Activated naive CD8-positive, alpha-beta T cell treated with anti-CD3 and anti-CD28 coated beads, Interleukin-2, amount 50 U/mL, for 24 hours (primary cell): Measurements from ENCODE around the gene KRTAP4-2.
"Not testable (repeated sequence)": the region's sequence is repeated elsewhere in the genome, so short reads cannot be mapped to it uniquely, and the experiment has no call there.

Source experiments
- ATAC-seq: fragments of 150-1000 bp; cut with Tn5 transposase; one replicate; pipeline ENCODE4 v1.10.0; 2021
- DNase-seq: peaks from one replicate; pipeline ENCODE4 v3.0.0; 2021
- H3K27ac Mint-ChIP-seq: one replicate; pipeline ENCODE4 v1.8.0; 2021; ENCODE audit warnings: mild to moderate bottlenecking, mixed read lengths
- H3K27me3 Mint-ChIP-seq: one replicate; pipeline ENCODE4 v1.8.0; 2021; ENCODE audit warnings: mixed read lengths
- H3K36me3 Mint-ChIP-seq: one replicate; pipeline ENCODE4 v1.8.0; 2021; ENCODE audit warnings: low read depth, mixed read lengths
- H3K4me1 Mint-ChIP-seq: one replicate; pipeline ENCODE4 v1.8.0; 2021; ENCODE audit warnings: mixed read lengths
- H3K4me3 Mint-ChIP-seq: one replicate; pipeline ENCODE4 v1.8.0; 2021; ENCODE audit warnings: mild to moderate bottlenecking, moderate library complexity, mixed read lengths
- H3K9me3 Mint-ChIP-seq: one replicate; pipeline ENCODE4 v1.8.0; 2021; ENCODE audit warnings: mixed read lengths

The KRTAP4-2 gene

DNA sequence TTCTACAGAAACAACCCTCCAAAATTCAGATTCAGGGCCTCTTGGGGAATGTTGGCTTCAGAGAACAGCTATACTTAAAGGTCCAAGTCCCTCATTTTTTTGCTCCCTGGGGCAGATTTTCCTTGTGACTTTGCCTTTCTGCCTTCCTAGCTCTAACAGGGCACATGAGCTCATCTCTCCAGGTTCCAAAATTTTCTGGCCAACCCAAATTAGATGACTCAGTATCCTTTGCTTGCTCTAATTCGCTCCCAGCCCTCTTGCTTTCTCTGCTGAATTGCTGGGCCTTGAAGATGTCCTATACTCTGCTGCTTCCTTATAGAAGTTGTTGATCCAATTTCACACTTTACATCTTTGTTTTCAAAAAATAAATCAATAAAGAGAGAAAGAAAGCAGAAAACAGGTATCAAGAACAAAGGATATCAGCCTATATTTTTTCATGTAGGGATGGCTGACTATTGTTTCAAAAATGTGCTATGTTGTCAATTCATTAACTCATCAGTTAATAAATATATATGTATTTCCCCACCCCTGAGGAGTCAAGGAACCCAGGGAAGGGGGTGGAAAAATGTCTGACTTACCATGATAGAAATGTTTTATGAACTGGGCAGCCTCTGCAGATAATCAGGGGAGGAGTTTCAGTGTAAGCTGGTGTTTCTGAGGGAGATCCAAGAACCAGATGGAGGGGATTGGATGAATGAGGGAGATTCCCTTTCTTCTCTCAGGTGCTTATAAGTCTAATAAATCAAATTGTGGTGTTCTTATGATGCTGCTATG is 1.0 kb upstream of the KRTAP4-2 start:
- ATAC-seq (no peak), DNase-seq (no peak)
- Mint-ChIP-seq H3K9me3 (no peaks in the 10 kb centered on the region), H3K4me3 (no peak overlapping the region), H3K36me3 (no peaks in the 10 kb centered on the region), H3K4me1 (peaks cover 17% of the 10 kb centered on the region), H3K27ac (no peak overlapping the region), H3K27me3 (no peaks in the 10 kb centered on the region)

DNA sequence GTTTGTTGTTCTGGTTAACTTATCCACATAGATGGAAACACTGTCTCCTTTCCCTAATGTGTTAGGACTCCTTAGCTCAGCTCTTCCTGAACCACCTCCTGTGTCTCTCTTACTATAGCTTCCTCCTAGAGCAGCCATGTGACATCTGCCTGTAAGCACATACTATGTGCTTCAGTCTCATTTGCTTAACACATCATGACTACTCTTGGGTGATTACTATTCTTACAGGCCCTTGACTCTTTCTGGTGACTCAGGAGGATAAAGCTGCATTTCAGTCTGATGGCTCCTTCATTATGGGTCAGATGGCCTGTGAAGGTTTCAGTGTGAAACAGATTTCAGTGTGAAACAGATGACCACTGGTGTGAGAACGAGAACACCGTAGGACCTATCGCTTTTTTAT is 320 bp upstream of the KRTAP4-2 start:
- Mint-ChIP-seq H3K27ac (no peak overlapping the region), H3K4me3 (no peak overlapping the region), H3K27me3 (no peaks in the 10 kb centered on the region), H3K36me3 (no peaks in the 10 kb centered on the region), H3K9me3 (no peaks in the 10 kb centered on the region), H3K4me1 (peaks cover 19% of the 10 kb centered on the region)
- DNase-seq (no peak), ATAC-seq (no peak)

DNA sequence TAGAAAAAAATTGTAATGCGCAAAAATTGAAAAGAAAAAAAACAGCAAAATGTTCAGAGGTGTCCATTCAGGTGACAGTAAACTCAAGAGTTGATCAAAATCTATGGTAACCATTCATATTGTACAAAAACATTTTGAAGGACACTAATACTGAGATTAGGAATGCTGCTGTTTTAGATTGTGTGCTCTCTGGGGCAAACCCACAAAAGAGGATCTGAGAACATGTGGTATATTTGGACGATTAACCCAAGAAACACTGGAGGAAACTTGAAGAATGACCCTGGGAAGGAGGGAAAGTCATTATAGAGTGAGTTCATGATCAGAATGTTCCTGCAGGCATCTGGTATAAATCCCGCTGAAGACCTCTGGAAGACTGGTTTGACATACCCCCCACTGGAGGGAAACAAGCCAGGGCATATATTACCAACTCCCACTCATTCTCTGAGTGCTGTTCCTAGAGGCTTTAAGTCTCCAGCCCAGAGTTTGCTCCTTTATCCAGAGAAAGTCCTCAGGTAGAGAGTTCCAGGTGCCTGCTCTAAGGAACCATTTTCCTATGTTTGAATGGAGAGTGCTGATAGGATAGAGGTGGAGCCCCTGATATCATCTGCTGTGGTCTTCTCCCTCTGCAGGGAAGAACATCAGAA is 1.2 kb downstream of the KRTAP4-2 start:
- peaks cover 19% of the 10 kb centered on the region for H3K4me1 Mint-ChIP-seq
- DNase-seq (no peak), ATAC-seq (no peak)
- no peaks in the 10 kb centered on the region for H3K27me3 Mint-ChIP-seq
- H3K4me3 Mint-ChIP-seq, result no peak overlapping the region
- no peaks in the 10 kb centered on the region for H3K9me3 Mint-ChIP-seq
- H3K27ac Mint-ChIP-seq, result no peak overlapping the region
- H3K36me3 Mint-ChIP-seq, result no peaks in the 10 kb centered on the region

DNA sequence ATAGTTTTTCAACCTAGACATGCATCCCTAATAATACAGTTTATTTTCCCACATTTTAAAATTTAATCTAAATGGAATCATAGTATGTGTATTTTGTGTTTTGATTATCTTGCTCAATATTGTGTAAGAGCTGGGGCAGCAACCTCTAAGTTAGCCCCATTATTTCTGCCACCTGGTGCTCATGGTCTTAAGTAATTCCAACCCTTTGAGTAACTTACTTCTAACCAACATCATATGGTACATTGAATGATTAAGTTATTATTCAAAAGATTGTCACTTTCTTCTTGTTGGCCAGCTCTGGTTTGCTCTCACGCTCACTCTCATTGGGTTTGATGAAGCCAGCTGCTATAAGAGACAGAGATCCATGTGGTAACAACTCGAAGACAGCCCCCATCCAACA is 6.1 kb downstream of the KRTAP4-2 start:
- ATAC-seq (no peak), DNase-seq (no peak)
- Mint-ChIP-seq H3K4me3 (no peak overlapping the region), H3K27me3 (no peaks in the 10 kb centered on the region), H3K9me3 (no peaks in the 10 kb centered on the region), H3K36me3 (no peaks in the 10 kb centered on the region), H3K4me1 (peaks cover 7% of the 10 kb centered on the region), H3K27ac (no peak overlapping the region)

DNA sequence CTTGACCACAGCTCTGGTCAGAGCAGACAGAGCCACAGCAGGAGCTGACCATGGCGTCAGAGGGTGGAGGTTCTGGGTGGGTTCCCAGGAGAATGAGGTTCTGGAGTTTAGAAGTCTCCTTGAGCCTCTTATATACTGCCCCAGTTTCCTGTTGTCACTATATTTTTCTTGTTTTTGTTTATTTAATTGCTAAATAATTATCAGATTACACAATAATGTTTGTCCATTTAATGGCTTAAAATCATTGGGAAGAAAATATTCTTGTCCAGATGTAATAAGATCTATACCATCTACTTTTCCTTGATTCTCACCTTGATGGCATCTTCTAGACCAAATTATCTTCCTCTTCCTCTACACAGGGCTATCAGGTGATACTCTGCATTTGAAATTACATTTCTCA is 9.9 kb downstream of the KRTAP4-2 start, which contains the start of gene KRTAP4-3:
KRTAP4-3 (minus strand) TSS at position 101 of the 400 bp plus-strand sequence; CDS start at position 52, 49 bp downstream.
- ATAC-seq, result no peak
- Mint-ChIP-seq H3K36me3 (no peaks in the 10 kb centered on the region), H3K4me3 (no peak within 1 kb of the TSS), H3K4me1 (no peaks in the 10 kb centered on the region), H3K9me3 (no peaks in the 10 kb centered on the region), H3K27ac (no peak within 1 kb of the TSS), H3K27me3 (no peaks in the 10 kb centered on the region)
- DNase-seq, result no peak

DNA sequence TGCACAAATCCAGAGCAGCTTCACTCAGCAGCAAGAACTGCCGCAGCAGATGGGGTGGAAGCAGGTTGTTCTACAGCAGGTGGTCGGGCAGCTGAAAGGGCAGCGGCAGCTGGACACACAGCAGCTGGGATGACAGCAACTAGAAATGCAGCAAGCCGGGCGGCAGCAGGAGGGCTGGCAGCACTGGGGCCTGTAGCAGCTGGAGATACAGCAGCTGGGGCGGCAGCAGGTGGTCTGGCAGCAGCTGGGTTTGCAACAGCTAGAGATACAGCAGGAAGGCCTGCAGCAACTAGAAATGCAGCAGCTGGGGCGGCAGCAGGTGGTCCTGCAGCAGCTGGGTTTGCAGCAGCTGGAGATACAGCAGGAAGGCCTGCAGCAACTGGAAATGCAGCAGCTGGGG is 10.5 kb downstream of the KRTAP4-2 start:
- H3K27ac Mint-ChIP-seq, result no peak overlapping the region
- no peaks in the 10 kb centered on the region for H3K9me3 Mint-ChIP-seq
- no peaks in the 10 kb centered on the region for H3K27me3 Mint-ChIP-seq
- DNase-seq, result no peak
- no peaks in the 10 kb centered on the region for H3K36me3 Mint-ChIP-seq
- no peak for ATAC-seq
- no peak overlapping the region for H3K4me3 Mint-ChIP-seq
- no peaks in the 10 kb centered on the region for H3K4me1 Mint-ChIP-seq

DNA sequence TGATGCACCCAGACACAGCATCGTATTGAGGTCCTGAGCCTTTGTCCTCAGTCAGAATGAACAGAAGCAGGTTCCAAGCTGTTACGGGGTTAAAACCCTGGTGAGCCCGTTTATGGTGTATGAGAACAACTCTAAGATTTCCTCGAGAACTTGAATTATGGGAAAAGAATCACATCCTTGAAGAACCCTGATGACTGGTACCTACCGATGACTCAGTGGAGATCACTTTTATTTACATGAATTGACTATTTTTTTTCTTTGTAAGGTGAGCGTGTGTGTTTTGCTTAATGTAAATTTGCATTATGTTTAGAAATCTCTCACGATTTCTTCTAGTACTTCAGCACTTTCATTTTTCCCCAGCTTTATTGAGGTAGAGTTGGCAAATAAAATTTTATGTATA is 14.2 kb downstream of the KRTAP4-2 start:
- Mint-ChIP-seq H3K9me3 (no peaks in the 10 kb centered on the region), H3K4me1 (no peaks in the 10 kb centered on the region), H3K4me3 (no peak overlapping the region), H3K27ac (no peak overlapping the region), H3K36me3 (no peaks in the 10 kb centered on the region), H3K27me3 (peaks cover 2% of the 10 kb centered on the region)
- ATAC-seq (no peak), DNase-seq (no peak)

DNA sequence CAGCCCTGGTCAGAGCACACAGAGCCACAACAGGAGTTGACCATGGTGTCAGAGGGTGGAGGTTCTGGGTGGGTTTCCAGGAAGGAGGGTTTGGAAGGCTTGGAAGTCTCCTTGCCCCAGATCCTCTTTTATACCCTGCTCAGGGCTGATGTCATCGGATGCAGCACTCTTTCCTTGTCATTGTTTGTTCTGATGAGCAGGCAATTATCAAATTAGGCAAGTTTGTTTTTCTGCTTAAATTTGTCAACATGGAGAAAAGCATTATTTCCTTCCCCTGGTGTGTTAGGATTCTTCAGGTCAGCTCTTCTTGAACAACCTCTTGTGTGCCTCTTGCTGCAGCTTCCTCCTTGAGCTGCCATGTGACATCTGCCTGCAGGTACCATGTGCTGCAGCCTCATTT is 17.4 kb downstream of the KRTAP4-2 start, which contains the start of gene KRTAP4-4:
KRTAP4-4 (minus strand) TSS at position 101 of the 400 bp plus-strand sequence; CDS start at position 44, 57 bp downstream.
- H3K27me3 Mint-ChIP-seq, result peaks cover 2% of the 10 kb centered on the region
- H3K36me3 Mint-ChIP-seq, result no peaks in the 10 kb centered on the region
- H3K9me3 Mint-ChIP-seq, result no peaks in the 10 kb centered on the region
- DNase-seq (no peak), ATAC-seq (no peak)
- no peaks in the 10 kb centered on the region for H3K4me1 Mint-ChIP-seq
- no peak within 1 kb of the TSS for H3K27ac Mint-ChIP-seq
- H3K4me3 Mint-ChIP-seq, result no peak within 1 kb of the TSS

DNA sequence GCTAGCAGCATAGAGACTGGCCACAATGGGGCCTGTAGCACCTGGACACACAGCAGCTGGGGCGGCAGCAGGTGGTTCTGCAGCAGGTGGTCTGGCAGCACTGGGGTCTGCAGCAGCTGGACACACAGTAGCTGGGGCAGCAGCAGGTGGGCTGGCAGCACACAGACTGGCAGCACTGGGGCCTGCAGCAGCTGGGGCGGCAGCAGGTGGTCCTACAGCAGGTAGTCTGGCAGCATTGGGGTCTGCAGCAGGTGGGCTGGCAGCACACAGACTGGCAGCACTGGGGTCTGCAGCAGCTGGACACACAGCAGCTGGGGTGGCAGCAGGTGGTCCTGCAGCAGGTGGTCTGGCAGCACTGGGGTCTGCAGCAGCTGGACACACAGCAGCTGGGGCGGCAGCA is 17.8 kb downstream of the KRTAP4-2 start:
- not testable (repeated sequence) for ATAC-seq, H3K27me3 Mint-ChIP-seq, H3K36me3 Mint-ChIP-seq, DNase-seq, H3K27ac Mint-ChIP-seq, H3K4me1 Mint-ChIP-seq, H3K4me3 Mint-ChIP-seq, H3K9me3 Mint-ChIP-seq

DNA sequence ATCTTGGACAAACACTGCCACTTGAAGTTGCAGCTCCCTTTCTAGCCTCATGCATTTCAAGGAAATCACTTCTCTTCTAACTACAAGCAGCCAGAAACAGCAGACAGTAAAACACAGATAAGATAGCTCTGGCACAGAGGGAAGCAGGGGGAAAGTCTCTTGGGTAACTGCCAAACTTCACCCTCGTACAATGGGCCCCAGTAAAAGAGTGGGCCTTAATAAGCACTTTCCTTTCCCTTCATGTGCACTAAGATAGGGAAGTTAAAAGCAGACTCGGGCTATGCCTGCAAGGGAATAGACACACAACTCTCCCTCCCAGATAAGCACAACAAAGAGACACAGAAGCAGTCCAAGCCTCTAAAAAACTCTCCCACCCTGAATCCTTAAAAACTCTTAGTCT is 24.2 kb downstream of the KRTAP4-2 start:
- no peaks in the 10 kb centered on the region for H3K36me3 Mint-ChIP-seq
- H3K9me3 Mint-ChIP-seq, result no peaks in the 10 kb centered on the region
- no peak for DNase-seq
- ATAC-seq, result no peak
- H3K27ac Mint-ChIP-seq, result no peak overlapping the region
- H3K4me3 Mint-ChIP-seq, result no peak overlapping the region
- no peaks in the 10 kb centered on the region for H3K27me3 Mint-ChIP-seq
- H3K4me1 Mint-ChIP-seq, result no peaks in the 10 kb centered on the region

DNA sequence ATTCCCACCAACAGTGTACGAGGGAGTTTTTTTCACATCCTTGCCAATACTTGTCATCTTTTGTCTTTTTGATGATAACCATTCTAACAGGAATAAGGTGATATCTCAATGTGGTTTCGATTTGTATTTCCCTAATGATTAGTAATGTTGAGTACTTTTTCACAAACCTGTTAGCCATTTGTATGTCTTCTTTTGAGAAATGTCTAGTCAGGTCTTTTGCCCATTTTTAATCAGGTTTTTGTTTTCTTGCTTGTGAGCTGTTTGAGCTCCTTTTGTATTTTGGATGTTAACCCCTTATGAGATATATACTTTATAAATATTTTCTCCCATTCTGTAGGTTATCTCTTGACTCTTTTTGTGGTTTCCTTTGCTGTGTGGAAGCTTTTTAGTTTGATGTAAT is 26.5 kb downstream of the KRTAP4-2 start:
- H3K9me3 Mint-ChIP-seq, result no peaks in the 10 kb centered on the region
- no peak overlapping the region for H3K4me3 Mint-ChIP-seq
- peaks cover 1% of the 10 kb centered on the region for H3K4me1 Mint-ChIP-seq
- no peaks in the 10 kb centered on the region for H3K27me3 Mint-ChIP-seq
- ATAC-seq (no peak), DNase-seq (no peak)
- no peak overlapping the region for H3K27ac Mint-ChIP-seq
- no peaks in the 10 kb centered on the region for H3K36me3 Mint-ChIP-seq

DNA sequence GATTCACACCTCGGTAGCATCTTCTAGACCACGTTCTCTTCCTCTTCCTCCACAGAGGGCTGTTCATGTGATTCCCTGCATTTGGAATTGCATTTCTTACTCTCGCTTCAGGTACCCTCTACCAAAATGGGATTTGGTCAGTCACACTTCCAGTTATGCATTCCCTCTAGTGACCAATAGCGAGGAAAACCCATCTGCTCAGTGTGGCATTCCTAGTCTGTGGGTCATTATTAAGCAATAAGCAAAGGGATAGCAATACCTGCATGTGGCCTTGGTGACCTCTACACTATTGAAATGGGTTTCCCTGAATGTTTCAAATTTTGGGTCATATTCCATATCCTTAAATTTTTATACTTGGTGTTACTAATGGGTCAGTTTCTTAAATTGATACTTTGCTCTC is 28.0 kb downstream of the KRTAP4-2 start:
- ATAC-seq, result no peak
- H3K36me3 Mint-ChIP-seq, result no peaks in the 10 kb centered on the region

DNA sequence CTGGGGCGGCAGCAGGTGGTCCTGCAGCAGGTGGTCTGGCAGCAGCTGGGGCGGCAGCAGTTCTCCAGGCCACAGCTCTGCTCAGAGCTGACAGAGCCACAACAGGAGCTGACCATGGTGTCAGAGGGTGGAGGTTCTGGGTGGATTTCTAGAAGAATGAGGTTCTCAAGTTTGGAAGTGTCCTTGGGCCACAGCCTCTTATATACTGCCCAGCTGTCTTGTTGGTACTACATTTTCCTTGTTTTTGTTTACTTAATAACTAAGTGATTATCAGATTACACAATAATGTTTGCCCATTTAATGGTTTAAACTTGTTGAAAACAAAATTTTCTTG is 28.4 kb downstream of the KRTAP4-2 start, which contains the start of gene KRTAP4-5:
KRTAP4-5 (minus strand) TSS at position 174 of the 334 bp plus-strand sequence; CDS start at position 116, 58 bp downstream.
- no peak for ATAC-seq
- Mint-ChIP-seq H3K27me3 (no peaks in the 10 kb centered on the region), H3K9me3 (no peaks in the 10 kb centered on the region), H3K4me1 (peaks cover 1% of the 10 kb centered on the region), H3K4me3 (no peak within 1 kb of the TSS), H3K36me3 (no peaks in the 10 kb centered on the region), H3K27ac (no peak within 1 kb of the TSS)
- DNase-seq, result no peak

More for the DNA sequence above, 28.0 kb downstream of the KRTAP4-2 start:
- H3K9me3 Mint-ChIP-seq, result no peaks in the 10 kb centered on the region
- no peak overlapping the region for H3K27ac Mint-ChIP-seq
- no peak for DNase-seq
- no peaks in the 10 kb centered on the region for H3K27me3 Mint-ChIP-seq
- H3K4me1 Mint-ChIP-seq, result peaks cover 1% of the 10 kb centered on the region
- H3K4me3 Mint-ChIP-seq, result no peak overlapping the region

DNA sequence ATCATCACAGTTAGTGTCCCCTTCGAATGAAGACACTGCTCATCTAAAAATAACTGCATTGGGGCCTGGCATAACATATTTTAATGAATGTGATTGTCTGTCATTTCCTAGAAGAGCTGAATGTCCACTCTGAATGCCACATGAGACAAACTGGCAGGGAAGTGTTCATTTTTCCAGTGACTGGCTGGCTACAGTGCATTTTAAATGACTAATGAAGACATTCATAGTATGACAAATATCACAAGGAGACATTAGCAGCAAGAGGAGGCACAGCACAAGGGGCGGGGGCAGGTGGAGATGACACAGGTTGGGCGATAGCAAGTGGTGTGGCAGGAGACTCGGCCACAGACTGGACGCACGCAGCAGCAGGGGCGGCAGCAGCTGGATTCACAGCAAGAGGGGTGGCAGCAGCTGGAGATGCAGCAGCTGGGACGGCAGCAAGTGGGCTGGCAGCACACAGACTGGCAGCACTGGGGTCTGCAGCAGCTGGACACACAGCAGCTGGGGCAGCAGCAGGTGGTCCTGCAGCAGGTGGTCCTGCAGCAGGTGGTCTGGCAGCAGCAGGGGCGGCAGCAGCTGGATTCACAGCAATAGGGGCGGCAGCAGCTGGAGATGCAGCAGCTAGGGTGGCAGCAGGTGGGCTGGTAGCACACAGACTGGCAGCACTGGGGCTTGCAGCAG is 28.9 kb downstream of the KRTAP4-2 start:
- not testable (repeated sequence) for ATAC-seq, H3K4me1 Mint-ChIP-seq, H3K9me3 Mint-ChIP-seq, H3K27me3 Mint-ChIP-seq, H3K4me3 Mint-ChIP-seq, H3K27ac Mint-ChIP-seq, DNase-seq, H3K36me3 Mint-ChIP-seq
